K562 treated with DMSO at 1 percent for 24 hours (cell line): ENCODE data around the gene RNF144B. TPM values are rescaled to one million over a fixed set of nuclear protein-coding genes. Genes with fewer than 3 reads are reported as not detected.

ENCODE experiments used
- total RNA-seq: library from RNA; unstranded; fragments of 300-600 nt; gene quantifications from 2 replicates; pipeline ENCODE4 v1.2.3, GENCODE V29; 2022; ENCODE audit warnings: low read depth; ENCODE audit not compliant: insufficient read depth

The RNF144B gene
- 0.08 and 0.19 TPM in 2 replicates for total RNA-seq

DNA sequence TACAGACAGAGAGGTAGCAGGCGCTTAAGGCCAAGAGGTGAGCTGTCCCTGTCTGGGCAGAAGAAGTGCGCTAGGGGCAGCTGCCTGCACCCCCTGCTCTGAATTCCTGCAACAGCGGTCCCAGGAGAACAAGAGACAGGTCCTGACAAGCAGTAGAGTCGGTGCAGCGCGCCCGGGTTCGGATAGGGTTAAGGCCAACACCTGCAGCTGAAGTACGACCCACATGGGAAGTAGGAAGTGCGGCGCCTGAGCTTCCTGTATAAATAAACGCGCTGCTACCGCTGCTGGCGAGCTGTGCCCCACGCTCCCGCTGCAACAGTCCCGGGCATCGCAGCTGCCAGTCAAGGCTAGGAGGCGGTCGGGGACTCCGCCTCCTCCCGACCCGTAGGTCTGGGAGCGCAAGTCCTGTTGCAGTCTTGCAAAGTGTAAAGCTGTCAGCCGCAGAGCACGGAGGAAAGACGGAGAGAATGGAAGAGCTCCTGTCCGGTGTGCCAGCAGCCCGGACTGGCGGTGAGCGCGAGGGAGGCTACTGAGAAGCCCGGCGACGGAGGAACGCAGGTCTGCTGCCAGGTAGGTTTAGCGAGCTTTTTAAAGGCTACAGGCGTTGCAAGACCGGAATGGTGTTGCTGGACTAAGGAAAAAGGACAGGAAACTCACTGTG lies at the start of gene RNF144B:
TSS of gene RNF144B (plus strand) at position 290 of the 661 bp plus-strand sequence. CDS start 12,185 bp downstream, outside the sequence.

Other genes with a start within 250 kb of the RNF144B start
- gene TPMT, start 232.3 kb upstream of the RNF144B start, total RNA-seq, result 16.7 and 20.5 TPM in 2 replicates
- gene KDM1B, start 231.9 kb upstream of the RNF144B start, total RNA-seq, result 31.0 and 38.2 TPM in 2 replicates
- gene DEK, start 122.8 kb upstream of the RNF144B start, total RNA-seq, result 71.9 and 88.4 TPM in 2 replicates